NCI-H146 treated with DMSO at 0.1 percent for 48 hours (cell line): Measurements from ENCODE around the gene TTLL11.

Experiments used
- DNase-seq: peaks from one replicate; lab custom pipeline; 2025; ENCODE audit not compliant: unreplicated experiment; lab: John Stamatoyannopoulos, UW

TTLL11 gene

DNA sequence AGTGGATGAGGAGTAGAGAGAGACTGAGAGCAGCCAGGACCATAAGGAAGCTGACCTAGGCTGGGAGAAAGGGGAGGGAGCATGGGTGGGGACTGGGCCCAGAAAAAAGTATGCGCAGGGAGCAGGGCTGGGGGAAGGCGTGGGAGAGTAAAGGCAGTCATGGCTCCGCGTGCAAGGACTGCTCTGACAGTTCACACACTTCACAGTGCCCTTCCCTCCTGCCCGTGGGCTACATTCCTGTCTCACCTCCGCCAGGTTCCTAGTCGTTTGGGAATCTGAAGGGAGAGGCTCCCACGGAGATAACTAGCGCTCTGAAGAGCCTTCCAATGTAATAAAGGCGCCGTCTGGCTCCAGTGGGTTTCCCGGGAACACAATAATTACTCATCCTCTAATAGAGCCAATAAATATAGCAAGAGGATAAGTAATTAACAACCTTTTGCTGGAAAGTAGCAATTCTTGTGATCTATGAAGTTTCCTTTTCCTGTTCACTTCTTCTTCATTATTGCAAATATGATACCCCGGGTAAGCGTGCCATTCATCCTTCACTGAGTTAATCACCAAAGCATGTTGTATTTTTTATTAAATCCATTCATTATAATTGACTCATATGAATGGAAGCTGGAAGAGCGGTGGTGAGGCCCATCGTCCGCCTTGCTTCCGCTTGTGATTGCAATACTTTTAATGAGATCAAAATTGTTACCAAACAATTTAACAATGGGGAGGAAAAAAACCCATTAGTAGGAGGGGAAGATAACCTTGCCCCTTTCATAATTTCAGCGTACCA is 39.3 kb downstream of the TTLL11 start:
- DNase-seq: peak; percentile 1

GRCh38 chr9:122053064-122053463 is 40.0 kb downstream of the TTLL11 start:
- no peak for DNase-seq

- no peak for DNase-seq
These were observed 41.5 kb downstream of the TTLL11 start for GRCh38 chr9:122051351-122052321.

DNA sequence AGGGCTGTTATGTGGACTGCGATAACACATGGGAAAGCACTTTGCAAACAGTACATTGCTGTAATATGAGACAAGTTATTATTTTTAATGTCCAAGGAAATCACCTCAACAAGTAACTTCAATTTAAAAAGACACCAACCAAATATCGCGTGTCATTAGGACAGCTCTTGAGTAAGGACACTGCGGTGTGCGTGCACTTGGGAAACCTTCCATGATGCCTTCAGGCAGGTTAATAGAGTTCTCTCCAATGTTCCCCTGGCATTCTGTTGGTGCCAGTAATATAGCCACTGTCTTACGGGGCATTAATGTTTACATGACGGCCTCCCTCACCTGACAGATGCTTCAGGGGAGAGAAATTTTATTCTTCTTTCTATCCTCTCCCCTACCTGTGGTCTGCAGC is 42.9 kb downstream of the TTLL11 start:
- DNase-seq: no peak

DNA sequence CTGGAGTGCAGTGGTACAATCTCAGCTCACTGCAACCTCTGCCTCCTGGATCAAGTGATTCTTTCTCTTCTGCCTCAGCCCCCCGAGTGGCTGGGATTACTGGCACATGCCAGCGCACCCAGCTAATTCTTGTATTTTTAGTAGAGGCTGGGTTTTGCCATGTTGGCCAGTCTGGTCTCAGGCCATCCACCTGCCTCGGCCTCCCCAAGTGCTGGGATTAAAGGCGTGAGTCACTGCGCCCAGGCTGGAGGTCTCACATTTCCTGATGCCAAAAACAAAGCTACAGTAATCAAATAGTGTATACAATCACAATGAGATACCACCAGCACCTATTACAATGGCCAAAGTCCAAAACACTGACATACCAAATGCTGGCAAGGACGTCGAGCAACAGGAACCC is 51.1 kb downstream of the TTLL11 start:
- DNase-seq: no peak

GRCh38 chr9:122040561-122041242 is 52.4 kb downstream of the TTLL11 start:
- DNase-seq: no peak

DNA sequence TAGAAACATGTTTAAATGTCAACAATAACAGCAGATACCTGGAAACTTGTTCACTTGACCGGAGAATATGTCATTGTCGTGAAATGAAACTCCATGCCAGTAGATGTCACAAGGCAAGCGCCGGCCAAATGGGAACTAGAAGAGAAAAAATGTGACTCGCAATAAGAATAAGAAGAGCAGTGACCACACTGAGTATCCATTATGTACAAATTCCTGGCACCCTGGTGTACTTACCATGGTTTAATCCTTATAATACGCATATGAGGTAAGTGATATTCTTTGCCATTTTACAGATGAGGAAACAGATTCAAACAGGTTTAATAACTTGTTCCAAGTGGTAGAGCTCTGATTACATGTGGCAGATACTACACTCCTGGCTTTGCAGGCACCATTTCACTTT is 53.9 kb downstream of the TTLL11 start:
- DNase-seq: no peak

DNA sequence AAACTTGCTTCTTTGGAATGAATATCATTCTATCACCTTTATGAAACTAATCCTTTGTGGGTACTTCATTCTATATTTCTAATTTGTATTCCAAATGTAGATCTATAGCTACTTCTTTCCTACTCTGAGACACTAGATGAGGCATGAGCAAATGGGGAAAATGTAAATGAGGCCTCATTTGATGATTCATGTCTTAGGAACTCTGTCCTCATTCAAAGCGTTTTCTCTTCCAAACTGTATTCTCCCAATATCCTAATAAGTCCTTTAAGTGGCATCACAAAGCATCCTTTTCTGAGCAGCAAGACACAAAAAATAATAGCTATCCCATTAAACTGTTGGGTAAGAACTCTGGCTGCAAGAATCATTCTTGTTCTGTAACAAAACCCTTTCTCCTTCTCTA is 56.1 kb downstream of the TTLL11 start:
- DNase-seq: no peak

- no peak for DNase-seq
These were observed 56.7 kb downstream of the TTLL11 start for GRCh38 chr9:122036408-122036807.

- no peak for DNase-seq
These were observed 59.2 kb downstream of the TTLL11 start for GRCh38 chr9:122033775-122034373.

GRCh38 chr9:122032346-122032745 is 60.8 kb downstream of the TTLL11 start:
- no peak for DNase-seq

DNA sequence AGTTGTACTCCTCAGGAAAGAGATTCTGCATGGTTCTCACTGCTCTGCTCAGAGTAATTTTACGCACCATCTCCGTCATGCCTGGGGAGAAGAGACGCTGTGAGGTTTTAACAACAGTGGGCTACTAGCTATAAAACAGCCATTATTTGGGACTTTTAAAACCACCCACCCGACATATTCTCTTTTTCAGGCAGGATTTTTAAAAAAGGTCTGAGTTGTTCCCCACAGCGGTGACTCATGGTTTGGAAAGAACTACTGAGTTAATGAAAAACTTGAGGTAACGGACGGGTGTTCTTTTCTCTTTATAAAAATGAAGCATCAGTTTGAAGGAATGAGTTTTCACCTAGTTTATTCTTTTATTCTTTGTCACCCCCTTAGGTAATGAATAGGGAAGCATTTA is 61.3 kb downstream of the TTLL11 start:
- DNase-seq: no peak

- no peak for DNase-seq
These were observed 62.0 kb downstream of the TTLL11 start for GRCh38 chr9:122031157-122031556.

DNA sequence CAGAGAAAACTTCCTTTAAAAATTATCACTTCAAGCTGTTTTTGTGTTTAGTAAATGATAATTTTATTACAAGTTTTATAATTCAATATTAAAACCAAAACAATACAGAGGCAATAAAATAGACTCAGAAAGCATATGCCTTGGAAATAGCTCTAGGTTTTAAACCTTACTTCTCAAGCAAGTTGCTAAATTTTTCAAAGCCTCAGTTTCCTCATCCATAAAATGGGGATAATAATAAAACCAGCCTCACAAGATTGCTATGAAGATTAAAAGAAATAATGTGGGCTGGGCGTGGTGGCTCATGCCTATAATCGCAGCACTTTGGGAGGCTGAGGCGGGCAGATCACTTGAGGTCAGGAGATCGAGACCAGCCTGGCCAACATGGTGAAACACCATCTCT is 62.8 kb downstream of the TTLL11 start:
- no peak for DNase-seq

GRCh38 chr9:122029898-122030297 is 63.2 kb downstream of the TTLL11 start:
- no peak for DNase-seq

DNA sequence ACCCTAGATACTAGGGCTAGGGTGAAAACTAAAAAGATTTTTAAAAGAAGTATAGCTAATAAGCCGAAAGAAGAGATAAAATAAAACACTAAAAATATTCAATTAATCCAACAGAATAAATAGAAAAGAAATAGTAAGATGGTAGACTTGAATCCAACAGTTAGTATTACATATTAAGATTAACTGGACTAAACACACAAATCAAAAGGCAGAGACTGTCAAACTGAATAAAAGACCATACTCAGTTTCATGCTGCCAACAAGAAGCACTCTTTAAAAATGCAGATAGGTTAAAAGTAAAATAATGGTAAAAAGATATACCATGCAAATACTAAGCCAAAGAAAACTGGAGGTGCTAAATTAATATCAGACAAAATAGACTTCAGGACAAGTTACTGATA is 65.0 kb downstream of the TTLL11 start:
- DNase-seq: no peak

DNA sequence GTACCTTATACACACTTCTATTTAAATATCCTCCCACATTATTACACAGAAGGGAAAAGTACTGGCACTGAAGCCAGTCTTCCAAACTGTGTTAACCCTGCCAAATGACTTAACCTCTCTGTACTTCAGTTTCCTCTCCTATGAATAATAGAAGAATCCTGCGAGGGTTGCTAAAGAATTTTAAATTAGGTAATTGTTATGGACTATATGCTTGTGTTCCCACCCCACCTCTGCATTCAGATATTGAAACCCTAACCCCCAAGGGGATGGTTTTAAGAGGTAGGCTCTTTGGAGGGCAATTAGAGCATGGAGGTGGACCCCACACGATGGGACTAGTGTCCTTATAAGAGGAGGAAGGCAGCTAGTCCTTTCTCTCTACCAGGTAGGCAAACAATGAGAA is 72.7 kb downstream of the TTLL11 start:
- no peak for DNase-seq

- DNase-seq: no peak
These were observed 76.4 kb downstream of the TTLL11 start for GRCh38 chr9:122016744-122017143.

GRCh38 chr9:122016309-122016708 is 76.8 kb downstream of the TTLL11 start:
- DNase-seq: no peak

- DNase-seq: no peak
These were observed 77.8 kb downstream of the TTLL11 start for GRCh38 chr9:122015170-122015821.
